Globus pallidus (tissue), 1 donor: ENCODE results near the gene ACAD10.
"Not testable (repeated sequence)": the region's sequence is repeated elsewhere in the genome, so short reads cannot be mapped to it uniquely, and the experiment has no call there.

ENCODE experiments used
- DNase-seq: peaks from one replicate; pipeline ENCODE4 v3.0.0-alpha.2; 2015; ENCODE audit warnings: low spot score

Gene ACAD10

GRCh38 chr12:111685811-111686573 lies at the start of gene ACAD10, which contains the start of gene BRAP:
TSS of gene ACAD10 (plus strand) at chr12:111686053. CDS start at chr12:111692710, 6,657 bp downstream.
TSS of gene BRAP (minus strand) at chr12:111685956. CDS start at chr12:111685792, 164 bp downstream.
- DNase-seq = peak; percentile 88

GRCh38 chr12:111636209-111636945 lies 49.5 kb upstream of the ACAD10 start:
- DNase-seq = peak; percentile 60

GRCh38 chr12:111638556-111638955 lies 47.3 kb upstream of the ACAD10 start:
- no peak for DNase-seq

GRCh38 chr12:111640506-111640905 lies 45.3 kb upstream of the ACAD10 start:
- DNase-seq = no peak

- DNase-seq = no peak
Observed at GRCh38 chr12:111642681-111643426, 43.0 kb upstream of the ACAD10 start.

GRCh38 chr12:111643427-111643826 lies 42.4 kb upstream of the ACAD10 start:
- DNase-seq = no peak

GRCh38 chr12:111645433-111645832 lies 40.4 kb upstream of the ACAD10 start:
- no peak for DNase-seq

GRCh38 chr12:111650912-111651311 lies 34.9 kb upstream of the ACAD10 start:
- DNase-seq = no peak

- not testable (repeated sequence) for DNase-seq
Observed at GRCh38 chr12:111652530-111652929, 33.3 kb upstream of the ACAD10 start.

- DNase-seq = peak; percentile 70
Observed at GRCh38 chr12:111653596-111653995, 32.3 kb upstream of the ACAD10 start.

GRCh38 chr12:111655356-111655755 lies 30.5 kb upstream of the ACAD10 start:
- no peak for DNase-seq

- DNase-seq = no peak
Observed at GRCh38 chr12:111656016-111656415, 29.8 kb upstream of the ACAD10 start.

GRCh38 chr12:111664499-111664898 lies 21.4 kb upstream of the ACAD10 start:
- DNase-seq = no peak

GRCh38 chr12:111664961-111665865 lies 20.6 kb upstream of the ACAD10 start:
- peak; percentile 55 for DNase-seq

- DNase-seq = no peak
Observed at GRCh38 chr12:111672822-111673381, 13.0 kb upstream of the ACAD10 start.

GRCh38 chr12:111673503-111673902 lies 12.3 kb upstream of the ACAD10 start:
- DNase-seq = no peak

- DNase-seq = no peak
Observed at GRCh38 chr12:111677186-111677585, 8.7 kb upstream of the ACAD10 start.

- DNase-seq = not testable (repeated sequence)
Observed at GRCh38 chr12:111684485-111685198, 1.2 kb upstream of the ACAD10 start.

GRCh38 chr12:111685322-111685810 lies 487 bp upstream of the ACAD10 start:
- DNase-seq = no peak

GRCh38 chr12:111686574-111687105 lies 787 bp downstream of the ACAD10 start:
- no peak for DNase-seq
